GM08714 (cell line): ENCODE measurements around the gene KCNC1.

Experiments
- H3K4me3 ChIP-seq: fragments of 200-500 bp; sonication (Bioruptor generic); 2 replicates; pipeline ENCODE4 v1.5.1; 2014; ENCODE audit warnings: mild to moderate bottlenecking, low read length, inconsistent platforms
- ZNF274 ChIP-seq: IDR thresholded peaks from 2 replicates; pipeline ENCODE4 v1.6.1; 2012; ENCODE audit warnings: mild to moderate bottlenecking, low read depth, low read length

KCNC1 gene

DNA sequence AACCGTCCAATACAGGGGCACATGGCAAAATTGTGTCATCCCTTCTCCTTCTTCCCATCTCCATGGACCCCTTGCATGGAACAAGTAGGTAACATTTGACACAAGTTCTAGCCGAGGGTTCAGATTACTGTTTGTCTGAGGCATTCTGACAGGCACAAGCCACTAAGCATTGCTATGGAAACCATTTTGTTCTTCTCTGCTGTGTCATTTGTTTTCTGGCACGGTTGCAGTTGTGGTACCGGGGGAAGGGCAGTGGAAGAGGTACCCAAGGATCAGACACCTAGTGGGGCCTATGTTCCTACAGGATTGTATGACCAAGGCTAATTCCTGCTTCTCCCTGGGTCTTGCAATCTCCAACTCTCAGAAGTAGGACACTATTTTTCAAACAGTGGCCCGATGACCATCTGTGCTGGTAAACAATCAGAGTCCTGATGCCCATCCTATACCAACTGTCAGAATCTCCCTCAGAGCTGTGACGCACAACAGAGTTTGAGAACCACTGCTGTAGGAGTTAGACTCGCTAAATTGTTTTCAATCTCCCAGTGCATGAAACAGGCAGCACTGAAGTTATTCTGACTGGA, 69.3 kb downstream of the KCNC1 start:
- no peak for TF ChIP-seq ZNF274
- no peak overlapping the region for H3K4me3 ChIP-seq

DNA sequence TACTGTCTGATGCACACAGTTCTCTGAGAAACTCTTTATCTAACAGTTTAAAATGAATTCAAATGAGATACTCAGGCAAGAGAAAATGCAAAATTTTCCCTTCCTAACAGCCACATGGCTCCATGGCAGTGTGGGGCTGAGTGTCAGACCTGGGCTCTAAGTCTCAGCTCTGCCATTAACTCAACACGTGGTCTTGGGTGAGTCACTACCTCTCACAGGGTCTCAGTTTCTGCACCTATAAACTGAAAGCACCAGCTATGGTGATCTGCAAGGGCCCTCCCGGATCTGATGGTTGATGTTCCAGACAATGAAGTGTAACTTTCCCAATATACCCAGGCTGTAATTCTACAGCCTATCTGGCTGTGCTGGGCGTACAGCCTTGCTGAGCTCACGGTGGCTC, 70.5 kb downstream of the KCNC1 start:
- no peak for TF ChIP-seq ZNF274

DNA sequence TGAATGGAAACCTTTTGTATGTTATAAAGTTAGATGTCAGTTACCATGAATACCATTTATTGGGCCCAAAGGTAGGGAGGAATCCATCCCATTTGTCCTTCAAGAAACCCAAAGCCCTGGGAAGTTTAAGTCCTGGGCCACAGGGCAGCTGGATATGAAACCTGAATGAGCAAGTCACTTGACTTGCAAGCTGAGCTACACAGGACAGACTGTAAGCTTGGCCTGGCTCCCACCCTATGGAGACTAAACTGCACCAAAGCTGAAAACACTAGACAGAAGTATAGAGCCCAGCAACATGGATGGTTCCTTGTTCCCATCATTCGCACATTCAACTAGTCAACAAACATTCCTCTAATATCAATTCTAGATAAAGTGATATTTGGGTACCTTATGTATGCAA, 71.3 kb downstream of the KCNC1 start:
- no peak overlapping the region for H3K4me3 ChIP-seq
- no peak for TF ChIP-seq ZNF274

More for the DNA sequence above, 70.5 kb downstream of the KCNC1 start:
- H3K4me3 ChIP-seq = no peak overlapping the region

DNA sequence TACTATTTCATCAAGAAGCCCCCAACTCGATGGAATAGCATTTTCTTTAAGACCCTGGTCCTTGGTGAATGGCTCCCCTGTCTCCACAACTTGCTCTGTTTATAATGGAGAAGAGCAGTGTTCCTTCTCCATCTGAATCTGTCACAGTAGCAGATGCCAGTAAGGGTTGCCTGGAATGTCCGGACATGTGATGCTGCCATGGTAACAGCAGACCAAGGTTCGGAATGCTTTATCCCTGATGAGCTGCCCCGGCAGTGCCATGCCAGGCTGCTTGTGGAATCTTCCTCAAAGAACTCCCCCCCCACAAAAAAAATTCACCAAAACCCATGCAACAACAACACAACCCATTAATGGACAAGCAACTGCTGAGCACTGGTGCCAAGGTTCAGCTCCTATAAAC, 72.5 kb downstream of the KCNC1 start:
- no peak for TF ChIP-seq ZNF274
- no peak overlapping the region for H3K4me3 ChIP-seq

DNA sequence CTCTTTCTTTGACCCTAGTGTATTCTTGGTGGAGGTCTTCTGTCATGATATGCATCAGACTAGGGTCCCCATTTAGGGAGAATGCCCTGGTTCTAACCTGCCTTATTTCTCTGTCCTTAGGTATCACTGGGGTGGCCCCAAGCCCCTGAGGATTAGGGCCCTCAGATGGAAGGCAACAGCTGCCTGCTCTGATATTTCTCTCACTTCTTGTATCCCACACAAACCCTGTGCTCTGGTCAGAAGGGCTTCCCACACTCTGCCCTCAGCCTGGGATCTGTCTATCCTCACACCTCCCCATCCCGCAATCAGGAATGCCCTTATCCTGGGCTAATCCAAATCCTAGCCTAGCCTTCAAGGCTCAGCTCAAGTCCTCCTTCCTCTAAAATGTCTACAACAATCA, 75.5 kb downstream of the KCNC1 start:
- TF ChIP-seq ZNF274 = no peak
- H3K4me3 ChIP-seq = no peak overlapping the region

DNA sequence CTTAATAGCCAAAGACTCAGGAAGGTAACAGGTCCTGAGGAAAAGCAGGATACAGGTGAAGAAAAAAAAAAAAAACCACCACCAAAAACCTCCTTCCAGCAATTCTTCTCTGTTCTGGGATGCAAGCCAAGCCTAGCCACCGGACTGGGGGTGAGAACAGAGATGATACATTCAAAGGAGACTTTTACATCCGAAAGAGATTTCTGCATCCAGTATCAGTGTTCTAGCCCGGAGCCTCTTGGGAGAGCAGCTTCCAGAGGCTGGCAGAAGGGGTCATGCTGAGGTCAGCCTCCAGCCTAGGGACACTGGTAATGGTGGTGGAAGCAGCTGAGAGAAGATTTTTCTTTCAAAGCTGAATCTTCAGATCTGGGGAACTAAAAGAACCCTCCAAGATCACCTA, 76.2 kb downstream of the KCNC1 start:
- no peak overlapping the region for H3K4me3 ChIP-seq
- no peak for TF ChIP-seq ZNF274

DNA sequence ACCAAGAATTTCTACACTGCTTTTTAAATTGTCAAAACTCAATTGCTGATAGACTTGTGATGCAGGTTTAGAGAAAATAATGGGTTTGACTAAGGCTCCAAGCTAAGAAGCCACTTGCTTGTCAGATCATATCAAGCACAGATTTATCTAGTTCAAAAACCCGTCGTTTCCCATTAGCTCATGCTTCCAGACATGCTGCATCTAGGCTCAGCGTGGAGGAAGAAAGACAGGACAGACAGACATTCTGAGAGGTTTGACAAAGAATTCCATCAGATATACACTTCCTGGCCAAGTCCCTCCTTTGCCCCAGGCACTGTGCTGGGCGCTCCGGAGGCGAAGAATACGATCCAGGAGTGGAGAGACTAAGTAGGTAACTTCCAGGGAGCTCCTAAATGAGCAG, 76.8 kb downstream of the KCNC1 start:
- H3K4me3 ChIP-seq = no peak overlapping the region
- no peak for TF ChIP-seq ZNF274

DNA sequence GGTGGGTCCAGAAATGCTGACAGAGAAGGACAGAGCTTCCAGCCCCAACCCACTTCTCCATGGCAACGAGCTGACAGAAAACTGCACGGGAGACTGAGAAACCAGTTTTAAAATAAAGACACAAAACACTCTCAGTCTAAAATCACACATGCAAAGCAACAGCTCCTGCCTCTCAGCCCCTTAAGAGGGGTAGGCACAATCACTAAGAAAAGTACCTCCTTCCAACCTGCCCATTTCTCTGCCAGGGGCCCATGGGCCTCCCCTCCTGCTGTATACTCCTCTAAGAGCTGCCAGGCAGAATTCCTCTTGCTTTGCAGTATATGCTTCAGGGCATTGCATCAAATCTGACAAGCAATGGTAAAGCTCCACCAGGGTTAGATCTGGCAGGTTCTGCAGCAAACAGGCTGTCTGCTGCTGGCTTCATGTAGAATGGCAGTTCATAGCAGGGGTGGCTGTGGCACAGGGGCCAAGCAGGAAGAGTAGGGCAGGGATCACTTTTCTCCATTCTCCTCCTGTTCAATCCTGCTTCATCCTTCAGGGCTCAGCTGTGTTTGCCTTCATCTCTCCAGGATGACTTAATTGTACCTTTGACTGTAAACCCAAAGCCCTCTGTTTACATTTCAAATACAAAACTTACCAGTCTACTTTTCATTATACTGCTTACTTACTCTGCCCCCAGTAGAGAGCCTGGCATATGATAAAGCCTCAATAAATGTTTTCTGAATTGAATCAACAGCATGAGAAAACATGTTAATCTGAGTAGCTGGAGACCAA, 77.7 kb downstream of the KCNC1 start:
- H3K4me3 ChIP-seq = no peak overlapping the region
- no peak for TF ChIP-seq ZNF274

DNA sequence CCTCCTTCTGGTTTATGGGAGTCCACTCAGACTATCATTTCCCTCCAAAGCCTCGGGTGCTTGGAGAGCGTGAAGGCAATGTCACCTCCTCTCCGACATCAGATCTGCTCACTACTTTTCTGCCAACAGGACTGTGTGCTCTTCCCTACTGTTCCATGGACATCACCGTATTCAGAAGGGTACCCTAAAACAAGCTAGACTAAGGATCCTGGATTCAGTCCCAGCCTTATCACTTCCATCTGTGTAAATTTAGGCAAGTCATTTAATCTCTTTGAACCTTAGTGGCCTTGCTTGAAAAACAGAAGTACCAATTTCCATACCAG, 78.2 kb downstream of the KCNC1 start:
- TF ChIP-seq ZNF274 = no peak

DNA sequence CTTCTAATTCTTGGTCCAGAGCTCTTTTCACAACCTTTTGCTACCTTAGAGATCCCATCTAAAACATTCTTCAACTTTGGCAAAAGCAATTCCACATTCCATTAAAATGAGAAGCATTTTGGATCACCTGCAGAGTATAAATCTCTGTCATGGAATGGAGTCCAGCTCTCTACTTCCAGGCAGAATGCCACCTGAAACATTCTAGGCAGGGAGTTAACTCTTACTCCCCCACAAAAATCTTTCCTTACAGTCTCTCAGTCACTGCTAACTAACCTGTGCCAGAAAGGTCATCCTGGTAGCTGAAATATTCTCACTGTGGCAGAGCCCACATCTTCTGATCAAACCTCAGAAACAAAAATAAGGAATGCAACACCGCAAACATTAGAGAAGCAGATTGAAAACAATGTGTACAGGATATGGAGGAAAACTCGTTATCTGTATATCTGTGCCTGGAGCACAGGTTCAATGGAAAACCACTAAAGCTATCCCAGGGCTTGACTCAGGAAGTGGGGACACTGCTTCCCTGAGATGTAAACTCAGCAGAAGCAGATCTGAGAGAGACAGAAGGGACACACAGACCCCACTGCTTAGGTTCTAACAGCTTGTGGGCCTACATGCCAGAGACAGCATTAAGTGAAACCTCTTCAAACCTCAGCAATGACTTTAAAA, 78.9 kb downstream of the KCNC1 start:
- no peak overlapping the region for H3K4me3 ChIP-seq
- TF ChIP-seq ZNF274 = no peak

More for the DNA sequence above, 78.2 kb downstream of the KCNC1 start:
- H3K4me3 ChIP-seq = no peak overlapping the region

DNA sequence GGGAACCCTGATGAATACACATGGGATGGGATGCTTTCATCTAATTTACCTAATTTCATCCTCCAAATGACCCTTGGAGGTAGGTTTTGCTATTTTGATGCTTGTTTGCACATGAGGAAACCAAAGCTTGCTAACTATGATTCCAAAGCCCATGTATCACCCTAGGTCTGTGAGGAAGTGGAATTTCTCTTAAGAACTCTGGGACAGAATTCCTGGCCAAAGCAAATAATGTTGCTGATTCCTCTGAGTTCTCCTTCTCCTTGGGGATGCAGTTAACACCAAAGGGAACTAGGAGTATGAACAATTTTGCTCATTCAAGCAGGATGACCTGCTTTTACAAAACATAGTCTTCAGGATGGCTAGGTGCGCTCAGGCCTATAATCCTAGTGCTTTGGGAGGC, 80.0 kb downstream of the KCNC1 start:
- no peak overlapping the region for H3K4me3 ChIP-seq
- TF ChIP-seq ZNF274 = no peak

DNA sequence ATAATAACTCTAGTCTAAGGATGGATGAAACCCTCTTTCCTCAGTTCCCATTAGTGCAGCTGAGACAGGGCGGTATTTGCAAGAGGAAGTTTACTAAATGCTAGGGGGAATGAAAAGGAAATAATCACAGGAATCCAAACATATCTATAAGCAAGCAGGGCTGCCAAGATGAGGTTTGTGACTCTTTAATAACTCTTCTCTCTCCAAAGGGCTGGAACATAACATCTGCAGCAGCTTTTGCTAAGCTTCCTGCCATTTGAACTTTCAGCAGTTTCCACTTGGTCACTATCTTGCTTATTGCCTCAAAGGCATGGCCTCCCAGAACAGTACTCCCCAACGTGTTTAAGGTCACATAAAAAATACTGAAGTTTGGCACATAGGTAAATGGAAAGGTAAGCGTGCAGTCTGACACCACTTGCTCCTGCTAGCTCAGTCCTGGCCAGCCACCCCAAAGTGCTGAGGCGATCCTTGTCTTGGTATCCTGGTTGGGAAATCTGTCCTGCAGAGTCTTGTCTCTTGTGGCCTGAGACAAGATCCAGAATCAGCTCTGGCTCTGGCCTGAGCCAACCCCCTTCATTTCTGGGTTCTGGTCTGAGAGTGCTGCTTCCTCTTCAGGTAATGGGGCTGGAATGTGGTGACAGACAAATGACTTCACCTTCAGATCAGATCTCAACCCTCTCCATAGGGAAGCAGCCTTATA, 81.8 kb downstream of the KCNC1 start:
- no peak for TF ChIP-seq ZNF274
- H3K4me3 ChIP-seq = no peak overlapping the region

DNA sequence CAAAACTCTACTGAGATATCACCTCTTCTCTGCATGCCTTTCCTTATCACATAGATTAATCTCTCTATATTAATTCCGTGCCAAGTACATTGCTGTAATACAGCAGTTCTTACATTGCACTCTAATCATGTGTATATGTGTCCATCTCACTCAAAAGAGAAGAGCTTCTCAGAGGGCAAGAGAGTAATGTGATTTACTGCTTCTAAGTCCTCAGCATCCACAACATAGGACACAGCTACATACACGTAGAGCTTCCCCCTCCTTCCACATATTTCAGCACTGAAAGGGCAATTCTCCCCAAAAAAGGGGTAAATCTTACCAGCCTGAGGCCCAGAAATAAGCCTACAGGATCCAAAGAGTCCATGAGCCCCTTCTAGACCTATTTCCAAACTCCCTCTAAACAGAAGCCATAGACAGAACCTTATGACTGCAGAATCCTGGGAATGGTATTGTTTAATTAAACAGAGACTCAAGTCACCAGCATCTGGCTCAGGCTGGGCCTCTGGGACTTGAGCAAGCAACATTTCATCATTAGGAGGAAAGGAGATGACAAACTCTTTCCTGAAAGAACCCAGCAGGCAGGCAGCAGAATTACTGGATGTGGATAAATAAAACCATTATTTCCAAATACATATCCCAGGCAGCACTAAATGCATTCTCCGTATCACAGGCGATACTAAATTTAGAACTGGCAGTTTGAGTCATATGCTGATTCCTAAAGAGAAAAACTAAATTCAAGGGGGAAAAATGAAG, 87.2 kb downstream of the KCNC1 start:
- TF ChIP-seq ZNF274 = no peak
- H3K4me3 ChIP-seq = no peak overlapping the region

DNA sequence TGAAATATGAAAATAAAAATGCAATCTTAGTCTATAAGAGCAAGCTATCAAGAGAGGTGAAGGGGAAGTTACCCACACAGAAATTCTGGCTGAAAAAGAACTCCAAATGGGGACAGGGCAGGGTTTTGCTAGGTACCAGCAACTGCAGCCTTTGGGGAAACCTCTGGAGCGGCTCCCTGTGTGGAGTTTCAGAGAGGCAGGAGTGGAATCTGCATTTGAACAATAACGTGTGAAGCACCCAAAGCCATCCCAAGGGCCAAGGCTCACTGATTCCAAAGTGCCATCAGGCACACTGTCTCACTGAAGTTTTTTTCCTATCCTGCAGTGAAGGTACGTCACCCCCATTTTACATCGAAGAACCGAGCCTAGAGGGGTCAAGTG, 87.8 kb downstream of the KCNC1 start:
- TF ChIP-seq ZNF274 = no peak
- H3K4me3 ChIP-seq = no peak overlapping the region

DNA sequence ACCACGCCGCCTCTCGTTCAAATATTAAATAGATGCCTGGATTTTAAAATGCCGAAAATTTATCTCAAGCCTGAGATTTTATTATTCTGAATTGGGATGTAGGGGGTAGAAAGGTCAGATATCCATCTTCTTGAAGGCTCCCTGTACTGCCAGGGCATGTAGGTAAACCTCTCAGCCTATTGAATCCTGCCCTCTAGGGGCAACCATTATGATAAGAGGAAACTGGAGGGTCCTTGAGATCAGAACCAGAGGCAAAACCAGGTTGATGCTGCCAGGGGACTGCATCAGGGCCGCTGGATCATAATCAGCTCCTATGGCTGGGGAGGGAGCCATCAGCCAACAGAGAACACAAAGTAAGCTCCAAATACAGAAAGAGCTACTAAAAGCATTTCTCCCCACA, 92.4 kb downstream of the KCNC1 start:
- TF ChIP-seq ZNF274 = no peak
- H3K4me3 ChIP-seq = no peak overlapping the region
